KMS-11 (cell line): ENCODE measurements around the gene SMCO2.

Experiments used
- H2AFZ ChIP-seq: fragments of 200-600 bp; sonication (generic); 2 replicates; pipeline ENCODE4 v1.6.1; 2016; ENCODE audit warnings: antibody characterized with exemption, mixed run types, low read depth
- H3K27ac ChIP-seq: fragments of 200-600 bp; sonication (generic); 2 replicates; pipeline ENCODE4 v1.6.1; 2016; ENCODE audit warnings: mild to moderate bottlenecking, mixed run types
- H3K27me3 ChIP-seq: fragments of 200-600 bp; sonication (generic); 2 replicates; pipeline ENCODE4 v1.6.1; 2017; ENCODE audit warnings: mild to moderate bottlenecking, low read depth, mixed run types, moderate library complexity; ENCODE audit not compliant: insufficient read depth
- H3K36me3 ChIP-seq: fragments of 200-600 bp; sonication (generic); 2 replicates; pipeline ENCODE4 v1.6.1; 2017; ENCODE audit warnings: mild to moderate bottlenecking, mixed run types; ENCODE audit not compliant: insufficient read depth
- H3K4me1 ChIP-seq: fragments of 200-600 bp; sonication (generic); 2 replicates; pipeline ENCODE4 v1.6.1; 2016; ENCODE audit warnings: mild to moderate bottlenecking, low read depth, mixed run types; ENCODE audit not compliant: poor library complexity, severe bottlenecking
- H3K4me2 ChIP-seq: fragments of 200-600 bp; sonication (generic); 2 replicates; pipeline ENCODE4 v1.7.0; 2016; ENCODE audit warnings: mild to moderate bottlenecking, mixed run types
- H3K4me3 ChIP-seq: fragments of 200-600 bp; sonication (generic); IDR thresholded peaks from 2 replicates; pipeline ENCODE4 v1.6.1; 2017; ENCODE audit warnings: low read depth, low read length, mixed read lengths; ENCODE audit not compliant: insufficient read depth
- H3K79me2 ChIP-seq: fragments of 200-600 bp; sonication (generic); 2 replicates; pipeline ENCODE4 v1.6.1; 2016; ENCODE audit warnings: low read depth, mixed run types; ENCODE audit not compliant: insufficient read depth
- H3K9ac ChIP-seq: fragments of 200-600 bp; sonication (generic); 2 replicates; pipeline ENCODE4 v1.6.1; 2016; ENCODE audit warnings: mild to moderate bottlenecking, mixed run types
- H4K20me1 ChIP-seq: fragments of 200-600 bp; sonication (generic); 2 replicates; pipeline ENCODE4 v1.6.1; 2016; ENCODE audit warnings: mild to moderate bottlenecking, mixed run types; ENCODE audit not compliant: insufficient read depth
- TF ChIP-seq, protein P1 (sequence below): fragments of 200-600 bp; sonication (generic); conservative IDR thresholded peaks from 2 replicates; pipeline ENCODE4 v1.6.1; 2017; ENCODE audit warnings: low read depth, mild to moderate bottlenecking, antibody characterized with exemption, low read length, moderate library complexity, mixed read lengths

The SMCO2 gene

DNA sequence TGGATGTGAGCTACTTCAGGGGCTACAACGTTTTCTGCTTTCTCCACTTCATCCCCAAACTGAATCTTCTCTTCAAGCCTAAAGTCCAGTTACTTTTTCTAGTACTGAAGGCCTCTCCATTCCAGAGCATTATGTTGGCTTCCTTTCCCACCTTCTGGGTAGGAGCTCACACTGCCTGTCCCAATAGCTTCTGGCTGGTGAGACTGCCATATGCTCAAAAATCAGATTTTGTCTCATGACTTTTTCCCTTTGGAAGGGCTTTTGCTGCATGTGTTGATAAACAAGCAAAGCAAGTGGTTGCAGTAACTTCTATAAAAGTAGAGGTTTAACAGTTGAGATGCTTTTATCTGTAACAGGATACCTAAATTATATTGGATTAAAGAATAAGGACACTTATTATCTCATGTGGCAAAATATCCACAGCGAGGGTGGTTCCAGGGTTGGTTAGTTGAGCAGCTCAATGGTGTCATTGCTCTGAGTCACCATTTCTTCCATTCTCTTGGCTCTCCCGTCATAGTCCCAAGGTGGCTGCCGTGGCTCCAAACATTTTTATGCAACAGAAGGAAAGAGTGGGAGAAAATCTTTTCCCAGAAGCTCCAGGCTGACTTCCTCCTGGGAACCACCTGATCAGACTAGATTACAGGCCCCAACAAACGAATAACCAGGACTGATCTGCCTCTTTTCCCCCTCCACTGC is 62.3 kb downstream of the SMCO2 start:
- Histone ChIP-seq H3K4me1 (no peaks in the 10 kb centered on the region), H3K9ac (no peak overlapping the region), H3K27ac (no peak overlapping the region), H3K36me3 (no peaks in the 10 kb centered on the region), H2AFZ (no peak overlapping the region), H4K20me1 (no peaks in the 10 kb centered on the region), H3K79me2 (no peaks in the 10 kb centered on the region), H3K27me3 (no peaks in the 10 kb centered on the region), H3K4me3 (no peak overlapping the region), H3K4me2 (no peak overlapping the region)
- TF ChIP-seq, protein P1, sequence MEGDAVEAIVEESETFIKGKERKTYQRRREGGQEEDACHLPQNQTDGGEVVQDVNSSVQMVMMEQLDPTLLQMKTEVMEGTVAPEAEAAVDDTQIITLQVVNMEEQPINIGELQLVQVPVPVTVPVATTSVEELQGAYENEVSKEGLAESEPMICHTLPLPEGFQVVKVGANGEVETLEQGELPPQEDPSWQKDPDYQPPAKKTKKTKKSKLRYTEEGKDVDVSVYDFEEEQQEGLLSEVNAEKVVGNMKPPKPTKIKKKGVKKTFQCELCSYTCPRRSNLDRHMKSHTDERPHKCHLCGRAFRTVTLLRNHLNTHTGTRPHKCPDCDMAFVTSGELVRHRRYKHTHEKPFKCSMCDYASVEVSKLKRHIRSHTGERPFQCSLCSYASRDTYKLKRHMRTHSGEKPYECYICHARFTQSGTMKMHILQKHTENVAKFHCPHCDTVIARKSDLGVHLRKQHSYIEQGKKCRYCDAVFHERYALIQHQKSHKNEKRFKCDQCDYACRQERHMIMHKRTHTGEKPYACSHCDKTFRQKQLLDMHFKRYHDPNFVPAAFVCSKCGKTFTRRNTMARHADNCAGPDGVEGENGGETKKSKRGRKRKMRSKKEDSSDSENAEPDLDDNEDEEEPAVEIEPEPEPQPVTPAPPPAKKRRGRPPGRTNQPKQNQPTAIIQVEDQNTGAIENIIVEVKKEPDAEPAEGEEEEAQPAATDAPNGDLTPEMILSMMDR: no peak

DNA sequence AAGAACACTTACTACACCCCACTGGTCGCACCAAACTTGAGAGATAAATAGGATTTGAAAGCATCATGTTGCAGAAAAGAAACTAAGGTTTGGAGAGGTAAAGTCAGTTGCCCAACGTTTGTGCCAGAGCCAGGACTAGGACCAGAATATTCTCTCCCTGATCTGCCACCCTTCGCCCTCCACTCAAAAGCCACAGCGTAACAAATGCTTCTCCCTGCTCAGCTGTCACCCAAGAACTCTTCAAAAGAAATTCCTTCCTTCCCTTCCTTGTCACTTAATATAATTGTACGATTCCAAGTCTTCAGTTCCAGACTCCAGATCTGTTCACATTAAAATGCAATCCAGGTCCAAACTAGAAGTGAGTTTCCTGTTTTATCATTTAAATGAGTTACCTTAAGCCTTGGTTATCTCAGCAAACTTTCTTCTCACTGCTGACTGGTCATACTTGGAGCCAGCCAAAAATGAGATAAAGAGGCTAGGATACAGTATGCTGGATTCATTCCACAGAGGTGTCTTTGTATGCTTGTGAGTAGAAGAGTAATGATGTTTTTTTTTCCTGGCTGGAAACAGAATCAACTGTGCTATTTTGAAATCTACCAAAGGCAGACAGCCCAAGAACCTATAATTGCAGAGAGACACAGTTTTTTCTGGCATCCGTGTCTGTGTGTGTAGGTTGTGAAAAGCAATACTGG is 64.6 kb downstream of the SMCO2 start:
- Histone ChIP-seq H3K4me3 (no peak overlapping the region), H4K20me1 (no peaks in the 10 kb centered on the region), H3K9ac (no peak overlapping the region), H3K79me2 (no peaks in the 10 kb centered on the region), H2AFZ (no peak overlapping the region), H3K27ac (no peak overlapping the region), H3K27me3 (no peaks in the 10 kb centered on the region), H3K4me1 (no peaks in the 10 kb centered on the region), H3K4me2 (no peak overlapping the region), H3K36me3 (no peaks in the 10 kb centered on the region)
- TF ChIP-seq, protein P1: no peak

DNA sequence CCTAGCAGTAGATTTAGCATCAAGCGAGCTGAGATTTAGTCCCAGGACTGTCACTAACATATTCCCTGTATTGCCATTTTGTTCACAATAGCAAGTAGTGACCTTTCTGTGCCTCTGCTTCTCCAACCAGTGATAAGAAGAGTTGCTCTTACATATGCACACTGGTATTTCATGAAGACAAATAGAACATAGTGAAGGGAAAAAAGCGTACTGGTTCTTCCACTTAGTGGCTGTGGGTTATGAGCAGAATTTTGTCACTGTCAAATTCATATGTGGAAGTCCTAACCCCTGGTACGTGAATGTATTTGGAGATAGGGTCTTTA is 65.1 kb downstream of the SMCO2 start:
- Histone ChIP-seq H3K27me3 (no peaks in the 10 kb centered on the region), H3K27ac (no peak overlapping the region), H2AFZ (no peak overlapping the region), H3K9ac (no peak overlapping the region), H3K36me3 (no peaks in the 10 kb centered on the region), H3K4me3 (no peak overlapping the region), H3K79me2 (no peaks in the 10 kb centered on the region), H3K4me2 (no peak overlapping the region), H4K20me1 (no peaks in the 10 kb centered on the region), H3K4me1 (no peaks in the 10 kb centered on the region)
- TF ChIP-seq, protein P1: no peak

DNA sequence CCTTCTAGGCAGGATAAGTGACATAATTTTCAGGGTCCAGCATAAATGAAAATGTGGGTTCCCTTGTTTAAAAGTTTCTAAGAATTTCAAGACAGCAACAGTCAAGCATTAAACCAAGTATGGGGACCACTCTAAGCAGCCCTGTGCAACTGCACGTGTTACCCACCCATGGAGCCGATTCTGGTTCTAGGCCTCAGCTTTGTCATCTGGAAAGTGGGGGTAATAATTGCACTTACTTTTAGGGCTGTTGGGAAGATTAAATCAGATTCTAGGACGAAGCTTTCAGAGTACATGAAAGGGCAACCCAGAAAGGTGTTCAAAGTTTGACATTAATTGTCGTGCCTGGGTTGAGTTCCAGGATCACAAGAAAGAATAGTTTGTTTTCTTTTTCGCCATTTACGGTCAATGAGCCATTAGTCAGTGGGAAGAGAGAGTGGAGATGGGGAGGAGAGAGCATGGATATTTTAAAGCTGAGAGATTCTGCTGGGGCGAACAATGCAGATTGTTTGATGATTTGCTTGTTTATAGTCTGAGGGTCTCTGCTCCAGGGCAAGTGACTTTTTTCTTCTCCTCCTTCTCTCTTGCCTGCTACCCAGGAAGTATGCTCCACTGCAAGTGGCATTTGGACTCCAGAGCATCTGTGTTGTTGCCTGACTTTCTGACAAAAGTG is 66.8 kb downstream of the SMCO2 start:
- Histone ChIP-seq H2AFZ (no peak overlapping the region), H3K4me2 (no peak overlapping the region), H3K27me3 (no peaks in the 10 kb centered on the region), H3K4me3 (no peak overlapping the region), H3K79me2 (no peaks in the 10 kb centered on the region), H3K9ac (no peak overlapping the region), H3K27ac (no peak overlapping the region), H4K20me1 (no peaks in the 10 kb centered on the region), H3K36me3 (no peaks in the 10 kb centered on the region), H3K4me1 (no peaks in the 10 kb centered on the region)
- TF ChIP-seq, protein P1: no peak
